IMR-90 (cell line): ENCODE results near the gene SLC7A7. TPM values are rescaled to one million over a fixed set of nuclear protein-coding genes. Genes with fewer than 3 reads are reported as not detected.

ENCODE experiments used
- ATAC-seq: fragments of 200-7000 bp; cut with Tn5 transposase; 2 replicates; pipeline ENCODE4 v1.9.1; 2020; ENCODE audit warnings: low read depth, mild to moderate bottlenecking, moderate library complexity
- BruUV-seq: library from RNA; stranded (reverse); fragments of 400-500 nt; replicated peaks from 2 replicates; lab custom pipeline; 2021; lab: Mats Ljungman, UMichigan
- CTCF ChIA-PET: fragments of 300-600 bp; formaldehyde crosslinking; extraction: SDS; loops from one replicate; lab custom pipeline; 2021; ENCODE audit warnings: antibody characterized with exemption; lab: Yijun Ruan, JAX
- POLR2A ChIA-PET: fragments of 300-600 bp; sonication (Branson Sonifier 250); formaldehyde crosslinking; loops from one replicate; lab custom pipeline; 2022; ENCODE audit warnings: antibody characterized with exemption; ENCODE audit not compliant: unreplicated experiment; lab: Charles Lee
- DNase-seq: peaks from one replicate; pipeline ENCODE4 v3.0.0; 2013
- H2AFZ ChIP-seq: replicated peaks from 2 replicates; pipeline ENCODE3; 2013; ENCODE audit warnings: low read length, mild to moderate bottlenecking; ENCODE audit not compliant: poor library complexity
- H2AK5ac ChIP-seq: 2 replicates; pipeline ENCODE4 v1.6.1; 2013; ENCODE audit warnings: low read depth, low read length, inconsistent platforms
- H2AK9ac ChIP-seq: replicated peaks from 2 replicates; pipeline ENCODE3; 2013; ENCODE audit warnings: mild to moderate bottlenecking, low read depth, low read length, moderate library complexity; ENCODE audit not compliant: poor library complexity
- H2BK120ac ChIP-seq: 2 replicates; pipeline ENCODE4 v1.6.1; 2013; ENCODE audit warnings: low read depth, low read length, inconsistent platforms
- H2BK15ac ChIP-seq: 3 replicates; pipeline ENCODE4 v1.6.1; 2013; ENCODE audit warnings: low read depth, low read length, inconsistent platforms
- H2BK20ac ChIP-seq: 2 replicates; pipeline ENCODE4 v1.6.1; 2013; ENCODE audit warnings: low read depth, mild to moderate bottlenecking, inconsistent platforms, low read length, moderate library complexity
- H2BK5ac ChIP-seq: 2 replicates; pipeline ENCODE4 v1.6.1; 2013; ENCODE audit warnings: mild to moderate bottlenecking, low read depth, low read length, inconsistent platforms; ENCODE audit not compliant: poor library complexity, severe bottlenecking
- H3K14ac ChIP-seq: replicated peaks from 2 replicates; pipeline ENCODE4 v1.6.1; 2013; ENCODE audit warnings: low read depth, low read length, inconsistent platforms
- H3K18ac ChIP-seq: 2 replicates; pipeline ENCODE4 v1.6.1; 2013; ENCODE audit warnings: low read depth, low read length, control low read depth
- H3K23ac ChIP-seq: 2 replicates; pipeline ENCODE4 v1.6.1; 2013; ENCODE audit warnings: low read depth, low read length, inconsistent platforms
- H3K27ac ChIP-seq: 2 replicates; pipeline ENCODE4 v1.5.1; 2013; ENCODE audit warnings: mild to moderate bottlenecking, control low read depth, low read length; ENCODE audit not compliant: insufficient read depth
- H3K27me3 ChIP-seq: 2 replicates; pipeline ENCODE4 v1.6.1; 2013; ENCODE audit warnings: low read length; ENCODE audit not compliant: control insufficient read depth, insufficient read depth
- H3K36me3 ChIP-seq: 2 replicates; pipeline ENCODE4 v1.6.1; 2013; ENCODE audit warnings: low read length, mixed read lengths; ENCODE audit not compliant: control insufficient read depth, insufficient read depth
- H3K4ac ChIP-seq: 2 replicates; pipeline ENCODE4 v1.6.1; 2013; ENCODE audit warnings: low read depth, low read length, inconsistent platforms
- H3K4me1 ChIP-seq: 2 replicates; pipeline ENCODE4 v1.6.1; 2013; ENCODE audit warnings: low read length, mixed read lengths; ENCODE audit not compliant: control insufficient read depth, insufficient read depth
- H3K4me2 ChIP-seq: 2 replicates; pipeline ENCODE4 v1.6.1; 2013; ENCODE audit warnings: low read depth, mild to moderate bottlenecking, control low read depth, low read length, moderate library complexity
- H3K4me3 ChIP-seq: 2 replicates; pipeline ENCODE4 v1.5.1; 2013; ENCODE audit warnings: low read depth, mild to moderate bottlenecking, control low read depth, low read length, moderate library complexity; ENCODE audit not compliant: insufficient read depth
- H3K56ac ChIP-seq: 2 replicates; pipeline ENCODE4 v1.6.1; 2013; ENCODE audit warnings: low read length, inconsistent platforms; ENCODE audit not compliant: insufficient read depth; ENCODE audit errors: extremely low read depth
- H3K79me1 ChIP-seq, 2 experiments: 2 replicates each; pipeline ENCODE4 v1.6.1; 2013; ENCODE audit warnings: low read length in 2 of 2, inconsistent platforms in 1 of 2, low read depth in 1 of 2
- H3K9ac ChIP-seq: 2 replicates; pipeline ENCODE4 v1.6.1; 2013; ENCODE audit warnings: low read depth, low read length, control low read depth
- H3K9me1 ChIP-seq: 2 replicates; pipeline ENCODE4 v1.6.1; 2013; ENCODE audit warnings: low read length, inconsistent platforms; ENCODE audit not compliant: insufficient read depth
- H3K9me3 ChIP-seq: 2 replicates; pipeline ENCODE4 v1.6.1; 2013; ENCODE audit warnings: low read length; ENCODE audit not compliant: control insufficient read depth, insufficient read depth
- H4K20me1 ChIP-seq: 2 replicates; pipeline ENCODE4 v1.6.1; 2013; ENCODE audit warnings: low read length, inconsistent platforms; ENCODE audit not compliant: insufficient read depth
- H4K5ac ChIP-seq: 2 replicates; pipeline ENCODE4 v1.6.1; 2013; ENCODE audit warnings: mild to moderate bottlenecking, low read depth, low read length, control low read depth
- H4K8ac ChIP-seq, 2 experiments: 2 replicates each; pipeline ENCODE4 v1.6.1; 2013; ENCODE audit warnings: low read depth in 2 of 2, low read length in 2 of 2, control low read depth in 1 of 2, inconsistent platforms in 1 of 2
- H4K91ac ChIP-seq: 2 replicates; pipeline ENCODE4 v1.6.1; 2013; ENCODE audit warnings: low read depth, low read length, inconsistent platforms; ENCODE audit not compliant: insufficient read depth
- CEBPB ChIP-seq: IDR thresholded peaks from 2 replicates; pipeline ENCODE4 v1.6.1; 2012; ENCODE audit warnings: low read depth, low read length, improper control_type of control experiment
- NFE2L2 ChIP-seq: fragments of 150-350 bp; IDR thresholded peaks from 2 replicates; pipeline ENCODE4 v1.6.1; 2016; ENCODE audit warnings: low read depth, mild to moderate bottlenecking, low read length
- WGBS, 2 experiments: methylation state at CpG; one replicate each; pipeline versions ENCODE4 v1.1.5 to v1.1.7; 2013; ENCODE audit warnings: missing lambda C conversion rate in 2 of 2; ENCODE audit not compliant: insufficient read length in 1 of 2; ENCODE audit errors: extremely low coverage in 2 of 2; 5-methylcytosine and 5-hydroxymethylcytosine counted together
- dilution Hi-C: fragments of 300-500 bp; cut with HindIII; formaldehyde crosslinking; loops from one replicate; pipeline ENCODE4 v1.14.3; 2018; ENCODE audit warnings: low sequenced_read_pairs; ENCODE audit not compliant: unreplicated experiment
- in situ Hi-C: fragments of 300-500 bp; cut with MboI; formaldehyde crosslinking; loops from 3 replicates; pipeline ENCODE4 v1.14.3; 2019; ENCODE audit warnings: low sequenced_read_pairs, inconsistent platforms, mixed read lengths
- intact Hi-C: fragments of 100-400 bp; cut with micrococcal nuclease; formaldehyde crosslinking; loops from 2 replicates; pipeline ENCODE4 v1.10.0; 2022
- polyA plus RNA-seq, 3 experiments: library from polyadenylated mRNA; depleted of rRNA; stranded (reverse); fragments of >200 nt; gene quantifications; 2 replicates each; pipeline ENCODE4 v1.2.3, GENCODE V29; 2012; ENCODE audit warnings: low replicate concordance in 1 of 3
- total RNA-seq: library from RNA; depleted of rRNA; stranded (reverse); fragments of >200 nt; gene quantifications from 2 replicates; pipeline ENCODE4 v1.2.3, GENCODE V29; 2012

The SLC7A7 gene
- total and polyA plus RNA-seq, 2 of the 4 experiments (the other 2 are of a cell fraction), result 1.8 to 2.0 TPM

DNA sequence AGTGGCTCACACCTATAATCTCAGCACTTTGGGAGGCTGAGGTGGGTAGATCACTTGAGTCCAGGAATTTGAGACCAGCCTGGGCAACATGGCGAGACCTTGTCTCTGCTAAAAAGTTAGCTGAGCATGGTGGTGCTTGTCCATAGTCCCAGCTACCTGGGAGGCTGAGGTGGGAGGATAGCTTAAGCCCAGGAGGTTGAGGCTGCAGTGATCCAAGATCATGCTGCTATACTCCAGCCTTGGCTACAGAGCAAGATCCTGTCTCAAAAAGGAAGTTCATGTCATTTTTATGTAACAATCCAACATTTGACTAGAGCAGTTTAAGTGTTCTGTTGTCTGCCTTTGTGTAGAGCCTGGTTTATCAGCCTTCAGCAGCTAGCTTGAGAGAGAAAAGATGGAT is 42.5 kb downstream of the SLC7A7 start:
- H3K14ac ChIP-seq, result no peak overlapping the region
- no peak overlapping the region for H2BK20ac ChIP-seq
- H3K23ac ChIP-seq, result no peak overlapping the region
- ATAC-seq (no peak), DNase-seq (no peak)
- no peaks in the 10 kb centered on the region for H4K20me1 ChIP-seq
- H3K9me3 ChIP-seq, result no peaks in the 10 kb centered on the region
- BruUV-seq, result no TSS peak
- CTCF ChIA-PET, result interaction anchor here (0.6 kb wide), 2 partner anchors 126 to 466 kb away, joined by 3 to 4 read pairs; no protein-coding TSS in a partner anchor
- no peaks in the 10 kb centered on the region for H3K9me1 ChIP-seq
- no peaks in the 10 kb centered on the region for H3K27me3 ChIP-seq
- H2AFZ ChIP-seq, result no peak overlapping the region
- no peak overlapping the region for H3K4me2 ChIP-seq
- in situ Hi-C loops (no loop called here), intact Hi-C loops (no loop called here), dilution Hi-C loops (no loop called here)
- peaks cover 25 to 31% of the 10 kb centered on the region in 2 experiments for H3K79me1 ChIP-seq
- peaks cover 44% of the 10 kb centered on the region for H3K36me3 ChIP-seq
- no peak overlapping the region for H3K56ac ChIP-seq
- no peak overlapping the region for H2AK9ac ChIP-seq
- no peak overlapping the region for H3K18ac ChIP-seq
- POLR2A ChIA-PET, result no interaction called here
- H3K9ac ChIP-seq, result no peak overlapping the region
- no peak overlapping the region for H2BK120ac ChIP-seq
- no peak overlapping the region for H4K5ac ChIP-seq
- H3K4ac ChIP-seq, result no peak overlapping the region
- TF ChIP-seq CEBPB (no peak), NFE2L2 (no peak)
- H3K4me1 ChIP-seq, result peaks cover 3% of the 10 kb centered on the region
- H4K91ac ChIP-seq, result no peak overlapping the region
- no CpG with 5 or more reads among the region's 1 CpG for WGBS, 2 experiments
- no peak overlapping the region for H2AK5ac ChIP-seq
- no peak overlapping the region for H3K27ac ChIP-seq
- no peak overlapping the region for H2BK5ac ChIP-seq
- no peak overlapping the region for H4K8ac ChIP-seq
- no peak overlapping the region for H2BK15ac ChIP-seq
- no peak overlapping the region for H3K4me3 ChIP-seq
